ENCODE measurements around the gene BMERB1. TPM values are rescaled to one million over a fixed set of nuclear protein-coding genes. Genes with fewer than 3 reads are reported as not detected.

BMERB1 gene
- total and polyA plus RNA-seq, 4 donors, result 5.6 to 33.3 (median 9.0) TPM

DNA sequence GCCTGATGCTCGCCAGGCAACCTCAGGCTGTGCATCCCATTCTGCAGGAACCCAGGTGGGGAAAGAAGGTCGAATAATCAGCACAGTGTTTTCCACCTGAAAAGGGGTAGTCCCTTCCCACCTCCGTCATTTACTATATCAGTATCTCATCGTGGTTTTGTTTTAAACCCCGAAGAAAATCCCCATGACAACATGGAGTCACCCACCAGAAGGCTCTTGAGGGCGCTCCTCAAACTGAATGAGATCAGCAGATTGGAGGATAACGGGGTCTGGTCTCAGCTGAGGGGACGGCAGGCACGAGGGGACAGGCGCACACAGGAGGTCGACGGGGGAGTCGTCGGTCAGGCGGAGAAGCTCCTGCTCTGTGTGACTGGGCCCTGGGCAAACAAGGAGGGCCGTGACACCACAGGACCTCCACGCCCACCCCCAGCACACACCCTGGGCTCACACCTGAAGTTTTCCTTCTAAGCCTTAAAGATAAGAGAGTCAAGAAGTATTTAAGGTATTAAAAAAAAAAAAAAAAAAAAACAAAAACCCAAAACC is 164.3 kb downstream of the BMERB1 start:
- WGBS, result 94% methylated on average over 17 of the region's 17 CpGs

DNA sequence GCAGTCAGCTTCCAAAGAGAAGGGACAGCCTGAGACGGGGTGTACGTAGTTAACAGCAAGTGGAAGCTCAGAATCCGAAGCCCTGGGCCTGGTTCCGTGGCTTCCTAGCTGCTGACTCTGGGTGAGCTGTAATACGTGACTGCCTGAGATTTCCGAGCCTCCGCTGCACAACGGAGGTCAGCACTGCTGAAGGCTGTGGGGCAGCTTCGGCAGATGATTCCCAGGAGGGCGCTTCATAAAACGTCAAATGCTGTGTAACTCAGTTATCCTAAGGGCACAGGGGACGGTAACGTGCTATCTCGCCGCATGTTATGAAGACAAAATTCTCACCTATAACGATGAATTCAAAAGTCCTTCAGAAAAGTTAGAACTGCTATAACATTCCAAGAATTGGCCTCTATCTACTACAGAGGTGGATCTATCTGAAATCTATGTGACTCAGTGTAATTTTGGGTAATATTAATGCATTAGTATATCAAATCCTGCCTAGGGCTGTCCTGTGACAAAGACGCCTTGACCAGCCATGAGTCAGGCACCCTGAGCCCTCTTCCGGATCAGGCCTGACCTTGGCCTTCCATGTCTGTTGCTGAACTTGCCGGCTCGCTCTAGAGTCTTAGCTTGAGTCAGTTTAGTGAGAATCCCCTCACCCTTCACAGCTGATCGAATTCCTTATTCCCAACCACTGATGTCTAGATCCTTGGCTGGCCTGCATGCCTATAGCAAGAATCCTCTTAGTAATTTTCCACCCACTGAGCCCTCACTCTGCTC is 165.1 kb downstream of the BMERB1 start:
- Histone ChIP-seq H3K4me1 (ENCODE audit: control insufficient read depth in 4 of 4, insufficient read depth in 4 of 4, low read length in 3 of 4) (peaks cover 2 to 6% (median 4%) of the 10 kb centered on the region in 4 donors), H3K27me3 (ENCODE audit: control insufficient read depth in 4 of 4, insufficient read depth in 4 of 4, low read length in 3 of 4) (no peaks in the 10 kb centered on the region), H3K36me3 (ENCODE audit: control insufficient read depth in 4 of 4, insufficient read depth in 3 of 4, low read depth in 1 of 4, low read length in 3 of 4) (peaks cover 9 to 76% (median 55%) of the 10 kb centered on the region in 4 donors), H3K4me3 (ENCODE audit: low read depth in 1 of 3, low read length in 3 of 3) (no peak overlapping the region), H3K9me3 (ENCODE audit: control insufficient read depth in 4 of 4, low read length in 3 of 4) (no peaks in the 10 kb centered on the region), H3K27ac (ENCODE audit: low read depth in 1 of 2, low read length in 2 of 2) (no peak overlapping the region), H3K9ac (ENCODE audit: low read depth in 1 of 2, low read length in 2 of 2) (no peak overlapping the region)
- DNase-seq (ENCODE audit: low spot score), result no peak
- WGBS, result 96% methylated on average over 21 of the region's 21 CpGs
- TF ChIP-seq FOXA2 (IDR thresholded peaks at IDR 0.05) (no peak), JUND (IDR thresholded peaks at IDR 0.05) (no peak), FOXA1 (IDR thresholded peaks at IDR 0.05) (no peak)

More for the DNA sequence above, 164.3 kb downstream of the BMERB1 start:
- H3K9ac ChIP-seq (ENCODE audit: low read depth in 1 of 2, low read length in 2 of 2), result no peak overlapping the region
- H3K36me3 ChIP-seq (ENCODE audit: control insufficient read depth in 4 of 4, insufficient read depth in 3 of 4, low read depth in 1 of 4, low read length in 3 of 4), result peaks cover 8 to 72% (median 51%) of the 10 kb centered on the region in 4 donors
- peaks cover 0 to 5% (median 3%) of the 10 kb centered on the region in 4 donors for H3K4me1 ChIP-seq (ENCODE audit: control insufficient read depth in 4 of 4, insufficient read depth in 4 of 4, low read length in 3 of 4)
- no peak overlapping the region for H3K27ac ChIP-seq (ENCODE audit: low read depth in 1 of 2, low read length in 2 of 2)
- no peak overlapping the region for H3K4me3 ChIP-seq (ENCODE audit: low read depth in 1 of 3, low read length in 3 of 3)
- TF ChIP-seq GABPA (IDR thresholded peaks at IDR 0.05 in 1 of 2, conservative IDR thresholded peaks at IDR 0.05 in 1 of 2) (no peak), JUND (IDR thresholded peaks at IDR 0.05) (no peak), RAD21 (IDR thresholded peaks at IDR 0.05) (no peak), SP1 (IDR thresholded peaks at IDR 0.05) (no peak), HNF4G (IDR thresholded peaks at IDR 0.05) (no peak), NR2F2 (IDR thresholded peaks at IDR 0.05) (no peak), YY1 (IDR thresholded peaks at IDR 0.05) (no peak), RXRA (IDR thresholded peaks at IDR 0.05) (no peak), HNF4A (conservative IDR thresholded peaks at IDR 0.05) (no peak), FOXA1 (IDR thresholded peaks at IDR 0.05) (no peak)
- TF ChIP-seq, protein P1, sequence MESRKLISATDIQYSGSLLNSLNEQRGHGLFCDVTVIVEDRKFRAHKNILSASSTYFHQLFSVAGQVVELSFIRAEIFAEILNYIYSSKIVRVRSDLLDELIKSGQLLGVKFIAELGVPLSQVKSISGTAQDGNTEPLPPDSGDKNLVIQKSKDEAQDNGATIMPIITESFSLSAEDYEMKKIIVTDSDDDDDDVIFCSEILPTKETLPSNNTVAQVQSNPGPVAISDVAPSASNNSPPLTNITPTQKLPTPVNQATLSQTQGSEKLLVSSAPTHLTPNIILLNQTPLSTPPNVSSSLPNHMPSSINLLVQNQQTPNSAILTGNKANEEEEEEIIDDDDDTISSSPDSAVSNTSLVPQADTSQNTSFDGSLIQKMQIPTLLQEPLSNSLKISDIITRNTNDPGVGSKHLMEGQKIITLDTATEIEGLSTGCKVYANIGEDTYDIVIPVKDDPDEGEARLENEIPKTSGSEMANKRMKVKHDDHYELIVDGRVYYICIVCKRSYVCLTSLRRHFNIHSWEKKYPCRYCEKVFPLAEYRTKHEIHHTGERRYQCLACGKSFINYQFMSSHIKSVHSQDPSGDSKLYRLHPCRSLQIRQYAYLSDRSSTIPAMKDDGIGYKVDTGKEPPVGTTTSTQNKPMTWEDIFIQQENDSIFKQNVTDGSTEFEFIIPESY (IDR thresholded peaks at IDR 0.05), result no peak
- TF ChIP-seq, protein P2, sequence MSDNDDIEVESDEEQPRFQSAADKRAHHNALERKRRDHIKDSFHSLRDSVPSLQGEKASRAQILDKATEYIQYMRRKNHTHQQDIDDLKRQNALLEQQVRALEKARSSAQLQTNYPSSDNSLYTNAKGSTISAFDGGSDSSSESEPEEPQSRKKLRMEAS (IDR thresholded peaks at IDR 0.05), result no peak
- TF ChIP-seq, protein P3, sequence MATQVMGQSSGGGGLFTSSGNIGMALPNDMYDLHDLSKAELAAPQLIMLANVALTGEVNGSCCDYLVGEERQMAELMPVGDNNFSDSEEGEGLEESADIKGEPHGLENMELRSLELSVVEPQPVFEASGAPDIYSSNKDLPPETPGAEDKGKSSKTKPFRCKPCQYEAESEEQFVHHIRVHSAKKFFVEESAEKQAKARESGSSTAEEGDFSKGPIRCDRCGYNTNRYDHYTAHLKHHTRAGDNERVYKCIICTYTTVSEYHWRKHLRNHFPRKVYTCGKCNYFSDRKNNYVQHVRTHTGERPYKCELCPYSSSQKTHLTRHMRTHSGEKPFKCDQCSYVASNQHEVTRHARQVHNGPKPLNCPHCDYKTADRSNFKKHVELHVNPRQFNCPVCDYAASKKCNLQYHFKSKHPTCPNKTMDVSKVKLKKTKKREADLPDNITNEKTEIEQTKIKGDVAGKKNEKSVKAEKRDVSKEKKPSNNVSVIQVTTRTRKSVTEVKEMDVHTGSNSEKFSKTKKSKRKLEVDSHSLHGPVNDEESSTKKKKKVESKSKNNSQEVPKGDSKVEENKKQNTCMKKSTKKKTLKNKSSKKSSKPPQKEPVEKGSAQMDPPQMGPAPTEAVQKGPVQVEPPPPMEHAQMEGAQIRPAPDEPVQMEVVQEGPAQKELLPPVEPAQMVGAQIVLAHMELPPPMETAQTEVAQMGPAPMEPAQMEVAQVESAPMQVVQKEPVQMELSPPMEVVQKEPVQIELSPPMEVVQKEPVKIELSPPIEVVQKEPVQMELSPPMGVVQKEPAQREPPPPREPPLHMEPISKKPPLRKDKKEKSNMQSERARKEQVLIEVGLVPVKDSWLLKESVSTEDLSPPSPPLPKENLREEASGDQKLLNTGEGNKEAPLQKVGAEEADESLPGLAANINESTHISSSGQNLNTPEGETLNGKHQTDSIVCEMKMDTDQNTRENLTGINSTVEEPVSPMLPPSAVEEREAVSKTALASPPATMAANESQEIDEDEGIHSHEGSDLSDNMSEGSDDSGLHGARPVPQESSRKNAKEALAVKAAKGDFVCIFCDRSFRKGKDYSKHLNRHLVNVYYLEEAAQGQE (IDR thresholded peaks at IDR 0.05), result no peak
- TF ChIP-seq, protein P4, sequence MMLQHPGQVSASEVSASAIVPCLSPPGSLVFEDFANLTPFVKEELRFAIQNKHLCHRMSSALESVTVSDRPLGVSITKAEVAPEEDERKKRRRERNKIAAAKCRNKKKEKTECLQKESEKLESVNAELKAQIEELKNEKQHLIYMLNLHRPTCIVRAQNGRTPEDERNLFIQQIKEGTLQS (IDR thresholded peaks at IDR 0.05), result no peak
- no peaks in the 10 kb centered on the region for H3K27me3 ChIP-seq (ENCODE audit: control insufficient read depth in 4 of 4, insufficient read depth in 4 of 4, low read length in 3 of 4)
- no peaks in the 10 kb centered on the region for H3K9me3 ChIP-seq (ENCODE audit: control insufficient read depth in 4 of 4, low read length in 3 of 4)
- DNase-seq (ENCODE audit: low spot score), result no peak
